Astrocyte (in vitro differentiated cells and primary cell): ENCODE measurements around the gene DIP2A. TPM values are rescaled to one million over a fixed set of nuclear protein-coding genes. Genes with fewer than 3 reads are reported as not detected.

Experiments used
- DNase-seq: peaks from one replicate; pipeline ENCODE4 v3.0.0-alpha.2; 2010; ENCODE audit warnings: low read depth
- FAIRE-seq: peaks from 2 replicates; lab custom pipeline; 2011; peaks lifted over from hg19 to GRCh38; lab: Jason Lieb, UNC
- H2AFZ ChIP-seq: 2 replicates; pipeline ENCODE4 v1.6.0; 2012; ENCODE audit warnings: low read depth, low read length, inconsistent platforms
- H3K27ac ChIP-seq: 2 replicates; pipeline ENCODE4 v1.5.1; 2011; ENCODE audit warnings: low read depth, low read length, inconsistent platforms
- H3K27me3 ChIP-seq: 2 replicates; pipeline ENCODE4 v1.6.0; 2011; ENCODE audit warnings: low read length, inconsistent platforms; ENCODE audit not compliant: insufficient read depth
- H3K36me3 ChIP-seq: 2 replicates; pipeline ENCODE4 v1.5.1; 2011; ENCODE audit warnings: low read length, inconsistent platforms; ENCODE audit not compliant: insufficient read depth
- H3K4me1 ChIP-seq: 2 replicates; pipeline ENCODE4 v1.5.1; 2011; ENCODE audit warnings: low read length, inconsistent platforms; ENCODE audit not compliant: insufficient read depth
- H3K4me2 ChIP-seq: 2 replicates; pipeline ENCODE4 v1.6.0; 2012; ENCODE audit warnings: low read length, inconsistent platforms
- H3K4me3 ChIP-seq: 2 replicates; pipeline ENCODE4 v1.5.1; 2011; ENCODE audit warnings: low read depth, mild to moderate bottlenecking, low read length, inconsistent platforms; ENCODE audit not compliant: insufficient read depth
- H3K79me2 ChIP-seq: 2 replicates; pipeline ENCODE4 v1.6.0; 2012; ENCODE audit warnings: mild to moderate bottlenecking, low read length, inconsistent platforms; ENCODE audit not compliant: insufficient read depth
- H3K9ac ChIP-seq: 2 replicates; pipeline ENCODE4 v1.6.0; 2012; ENCODE audit warnings: mild to moderate bottlenecking, low read length, inconsistent platforms
- H3K9me3 ChIP-seq: 2 replicates; pipeline ENCODE4 v1.5.1; 2012; ENCODE audit warnings: low read depth, mild to moderate bottlenecking, low read length, inconsistent platforms; ENCODE audit not compliant: insufficient read depth
- H4K20me1 ChIP-seq: 2 replicates; pipeline ENCODE4 v1.6.0; 2012; ENCODE audit warnings: low read length, inconsistent platforms; ENCODE audit not compliant: insufficient read depth
- H3K27ac Mint-ChIP-seq: one replicate; pipeline ENCODE4 v1.8.0; 2021; ENCODE audit warnings: mild to moderate bottlenecking, mixed read lengths; ENCODE audit not compliant: unreplicated experiment
- H3K27me3 Mint-ChIP-seq: one replicate; pipeline ENCODE4 v1.8.0; 2021; ENCODE audit warnings: low read depth, mixed read lengths; ENCODE audit not compliant: unreplicated experiment
- H3K36me3 Mint-ChIP-seq: one replicate; pipeline ENCODE4 v1.8.0; 2021; ENCODE audit warnings: low read depth, mixed read lengths; ENCODE audit not compliant: unreplicated experiment
- H3K4me1 Mint-ChIP-seq: one replicate; pipeline ENCODE4 v1.8.0; 2021; ENCODE audit warnings: low read depth, mixed read lengths; ENCODE audit not compliant: unreplicated experiment
- H3K4me3 Mint-ChIP-seq: one replicate; pipeline ENCODE4 v1.8.0; 2021; ENCODE audit warnings: mild to moderate bottlenecking, moderate library complexity, mixed read lengths; ENCODE audit not compliant: unreplicated experiment
- H3K9me3 Mint-ChIP-seq: one replicate; pipeline ENCODE4 v1.8.0; 2021; ENCODE audit warnings: mild to moderate bottlenecking, mixed read lengths; ENCODE audit not compliant: unreplicated experiment
- EZH2 ChIP-seq: IDR thresholded peaks from 2 replicates; pipeline ENCODE4 v1.6.1; 2012; ENCODE audit warnings: mild to moderate bottlenecking, low read length, inconsistent platforms; ENCODE audit not compliant: insufficient read depth
- total RNA-seq: library from RNA; stranded (reverse); gene quantifications from 2 replicates; pipeline ENCODE4 v1.2.1, GENCODE V29; 2021
- TF ChIP-seq, protein P1 (sequence below): IDR thresholded peaks from 2 replicates; pipeline ENCODE4 v1.5.1; 2011; ENCODE audit warnings: low read depth, mild to moderate bottlenecking, inconsistent platforms, low read length, moderate library complexity; ENCODE audit not compliant: insufficient read depth

DIP2A gene
- total RNA-seq, 1 donor from 2014 or later = 35.4 TPM

- Histone ChIP-seq H3K79me2 (peaks cover 57% of the 10 kb centered on the region), H2AFZ (no peak overlapping the region), H3K4me1 (no peaks in the 10 kb centered on the region), H3K36me3 (peaks cover 4% of the 10 kb centered on the region), H3K4me2 (no peak overlapping the region), H3K9me3 (no peaks in the 10 kb centered on the region), H4K20me1 (peaks cover 51% of the 10 kb centered on the region), H3K9ac (no peak overlapping the region), H3K27ac (no peak overlapping the region), H3K4me3 (no peak overlapping the region), H3K27me3 (no peaks in the 10 kb centered on the region)
- FAIRE-seq = no peak
- Mint-ChIP-seq H3K4me1 (peaks cover 11% of the 10 kb centered on the region), H3K4me3 (no peak overlapping the region), H3K27me3 (no peaks in the 10 kb centered on the region), H3K36me3 (peaks cover 9% of the 10 kb centered on the region), H3K9me3 (no peaks in the 10 kb centered on the region), H3K27ac (no peak overlapping the region)
- no peak for DNase-seq
- TF ChIP-seq, protein P1, sequence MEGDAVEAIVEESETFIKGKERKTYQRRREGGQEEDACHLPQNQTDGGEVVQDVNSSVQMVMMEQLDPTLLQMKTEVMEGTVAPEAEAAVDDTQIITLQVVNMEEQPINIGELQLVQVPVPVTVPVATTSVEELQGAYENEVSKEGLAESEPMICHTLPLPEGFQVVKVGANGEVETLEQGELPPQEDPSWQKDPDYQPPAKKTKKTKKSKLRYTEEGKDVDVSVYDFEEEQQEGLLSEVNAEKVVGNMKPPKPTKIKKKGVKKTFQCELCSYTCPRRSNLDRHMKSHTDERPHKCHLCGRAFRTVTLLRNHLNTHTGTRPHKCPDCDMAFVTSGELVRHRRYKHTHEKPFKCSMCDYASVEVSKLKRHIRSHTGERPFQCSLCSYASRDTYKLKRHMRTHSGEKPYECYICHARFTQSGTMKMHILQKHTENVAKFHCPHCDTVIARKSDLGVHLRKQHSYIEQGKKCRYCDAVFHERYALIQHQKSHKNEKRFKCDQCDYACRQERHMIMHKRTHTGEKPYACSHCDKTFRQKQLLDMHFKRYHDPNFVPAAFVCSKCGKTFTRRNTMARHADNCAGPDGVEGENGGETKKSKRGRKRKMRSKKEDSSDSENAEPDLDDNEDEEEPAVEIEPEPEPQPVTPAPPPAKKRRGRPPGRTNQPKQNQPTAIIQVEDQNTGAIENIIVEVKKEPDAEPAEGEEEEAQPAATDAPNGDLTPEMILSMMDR = no peak
- no peak for TF ChIP-seq EZH2
Observed at GRCh38 chr21:46468108-46468774, 9.6 kb downstream of the DIP2A start.

- DNase-seq (no peak), FAIRE-seq (no peak)
- H3K27ac ChIP-seq = no peak overlapping the region
- Mint-ChIP-seq H3K4me3 (no peak overlapping the region), H3K36me3 (peaks cover 8% of the 10 kb centered on the region), H3K27ac (no peak overlapping the region), H3K4me1 (peaks cover 12% of the 10 kb centered on the region), H3K9me3 (no peaks in the 10 kb centered on the region), H3K27me3 (no peaks in the 10 kb centered on the region)
- H3K9ac ChIP-seq = no peak overlapping the region
- H3K27me3 ChIP-seq = no peaks in the 10 kb centered on the region
- no peak overlapping the region for H2AFZ ChIP-seq
- peaks cover 4% of the 10 kb centered on the region for H3K36me3 ChIP-seq
- no peak overlapping the region for H3K4me2 ChIP-seq
- H3K4me3 ChIP-seq = no peak overlapping the region
- H3K79me2 ChIP-seq = peaks cover 58% of the 10 kb centered on the region
- no peaks in the 10 kb centered on the region for H3K9me3 ChIP-seq
- no peak for TF ChIP-seq EZH2
- TF ChIP-seq, protein P1 = no peak
- H4K20me1 ChIP-seq = peaks cover 53% of the 10 kb centered on the region
- H3K4me1 ChIP-seq = no peaks in the 10 kb centered on the region
Observed at GRCh38 chr21:46469275-46469674, 10.6 kb downstream of the DIP2A start.

GRCh38 chr21:46471514-46471913 is 12.8 kb downstream of the DIP2A start:
- H3K9me3 ChIP-seq = no peaks in the 10 kb centered on the region
- no peaks in the 10 kb centered on the region for H3K9me3 Mint-ChIP-seq
- H3K4me1 Mint-ChIP-seq = peaks cover 13% of the 10 kb centered on the region
- H3K27me3 Mint-ChIP-seq = no peaks in the 10 kb centered on the region
- H3K4me3 ChIP-seq = no peak overlapping the region
- H3K36me3 Mint-ChIP-seq = peaks cover 9% of the 10 kb centered on the region
- DNase-seq (no peak), FAIRE-seq (no peak)
- no peaks in the 10 kb centered on the region for H3K4me1 ChIP-seq
- peaks cover 56% of the 10 kb centered on the region for H3K79me2 ChIP-seq
- peaks cover 51% of the 10 kb centered on the region for H4K20me1 ChIP-seq
- TF ChIP-seq, protein P1 = no peak
- TF ChIP-seq EZH2 = no peak
- H3K4me3 Mint-ChIP-seq = no peak overlapping the region
- H3K9ac ChIP-seq = no peak overlapping the region
- H3K27ac Mint-ChIP-seq = no peak overlapping the region
- no peaks in the 10 kb centered on the region for H3K27me3 ChIP-seq
- no peaks in the 10 kb centered on the region for H3K36me3 ChIP-seq
- no peak overlapping the region for H3K4me2 ChIP-seq
- no peak overlapping the region for H3K27ac ChIP-seq
- no peak overlapping the region for H2AFZ ChIP-seq
